Fibroblast of pulmonary artery (primary cell): ENCODE data around the gene PRKG1.

Experiments
- DNase-seq: peaks from one replicate; pipeline ENCODE4 v3.0.0-alpha.2; 2010; ENCODE audit warnings: low read depth
- H3K4me3 ChIP-seq: replicated peaks from 2 replicates; pipeline ENCODE4 v1.5.1; 2011; ENCODE audit warnings: low read depth, mild to moderate bottlenecking, control low read depth, low read length, moderate library complexity
- TF ChIP-seq, protein P1 (sequence below): IDR thresholded peaks from 2 replicates; pipeline ENCODE4 v1.5.1; 2011; ENCODE audit warnings: mild to moderate bottlenecking, control low read depth, low read length, inconsistent platforms; ENCODE audit errors: missing control alignments

Gene PRKG1

DNA sequence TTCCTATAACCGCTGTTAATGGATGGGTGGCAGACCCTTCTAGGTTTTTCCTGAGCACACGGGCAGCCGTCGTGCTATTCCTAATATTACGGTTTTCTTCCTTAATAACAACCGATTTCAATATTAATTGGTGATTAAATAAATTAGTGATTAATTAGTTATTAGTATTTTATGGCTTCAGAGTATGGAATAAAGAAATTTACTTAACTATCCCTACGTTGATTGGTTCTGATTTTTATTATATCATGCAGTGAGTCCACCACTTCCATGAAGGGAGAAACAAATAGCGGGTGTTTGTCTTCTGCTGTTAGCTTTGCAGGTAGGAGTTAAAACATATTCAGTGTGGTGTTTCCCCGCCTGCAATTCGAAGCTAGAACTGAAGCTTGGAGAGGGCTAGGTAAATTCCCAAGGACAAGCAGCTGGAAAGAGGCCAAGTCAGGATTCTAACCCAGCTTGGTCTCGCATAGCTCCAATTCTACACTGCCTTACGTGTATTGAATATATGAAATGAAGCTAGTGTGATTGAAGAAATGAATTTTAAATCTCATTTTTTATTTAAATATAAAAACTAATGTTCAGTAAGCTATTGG lies 626.0 kb downstream of the PRKG1 start:
- peak; percentile 76 for DNase-seq
- TF ChIP-seq, protein P1, sequence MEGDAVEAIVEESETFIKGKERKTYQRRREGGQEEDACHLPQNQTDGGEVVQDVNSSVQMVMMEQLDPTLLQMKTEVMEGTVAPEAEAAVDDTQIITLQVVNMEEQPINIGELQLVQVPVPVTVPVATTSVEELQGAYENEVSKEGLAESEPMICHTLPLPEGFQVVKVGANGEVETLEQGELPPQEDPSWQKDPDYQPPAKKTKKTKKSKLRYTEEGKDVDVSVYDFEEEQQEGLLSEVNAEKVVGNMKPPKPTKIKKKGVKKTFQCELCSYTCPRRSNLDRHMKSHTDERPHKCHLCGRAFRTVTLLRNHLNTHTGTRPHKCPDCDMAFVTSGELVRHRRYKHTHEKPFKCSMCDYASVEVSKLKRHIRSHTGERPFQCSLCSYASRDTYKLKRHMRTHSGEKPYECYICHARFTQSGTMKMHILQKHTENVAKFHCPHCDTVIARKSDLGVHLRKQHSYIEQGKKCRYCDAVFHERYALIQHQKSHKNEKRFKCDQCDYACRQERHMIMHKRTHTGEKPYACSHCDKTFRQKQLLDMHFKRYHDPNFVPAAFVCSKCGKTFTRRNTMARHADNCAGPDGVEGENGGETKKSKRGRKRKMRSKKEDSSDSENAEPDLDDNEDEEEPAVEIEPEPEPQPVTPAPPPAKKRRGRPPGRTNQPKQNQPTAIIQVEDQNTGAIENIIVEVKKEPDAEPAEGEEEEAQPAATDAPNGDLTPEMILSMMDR: no peak
- peak overlapping the region; percentile 95 for H3K4me3 ChIP-seq

DNA sequence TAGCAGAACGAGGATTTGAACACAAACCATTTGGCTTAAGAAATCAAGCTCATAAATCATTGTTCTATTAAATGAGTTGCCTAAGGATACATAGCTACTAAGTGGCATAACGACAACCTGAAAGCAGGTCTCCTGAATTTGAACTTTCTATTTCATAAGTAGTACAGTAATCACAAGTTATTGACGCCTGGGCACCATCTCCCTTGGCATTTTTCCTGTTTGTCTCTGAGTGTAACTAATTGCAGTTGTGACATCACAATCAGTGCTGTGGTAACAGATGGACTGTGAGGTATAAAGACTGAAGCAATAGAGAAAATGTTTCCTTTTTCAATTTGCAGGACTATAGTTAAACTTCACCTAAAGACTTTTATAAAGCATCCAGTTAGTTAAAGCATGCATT lies 631.5 kb downstream of the PRKG1 start:
- H3K4me3 ChIP-seq: no peak overlapping the region
- TF ChIP-seq, protein P1: no peak
- no peak for DNase-seq

DNA sequence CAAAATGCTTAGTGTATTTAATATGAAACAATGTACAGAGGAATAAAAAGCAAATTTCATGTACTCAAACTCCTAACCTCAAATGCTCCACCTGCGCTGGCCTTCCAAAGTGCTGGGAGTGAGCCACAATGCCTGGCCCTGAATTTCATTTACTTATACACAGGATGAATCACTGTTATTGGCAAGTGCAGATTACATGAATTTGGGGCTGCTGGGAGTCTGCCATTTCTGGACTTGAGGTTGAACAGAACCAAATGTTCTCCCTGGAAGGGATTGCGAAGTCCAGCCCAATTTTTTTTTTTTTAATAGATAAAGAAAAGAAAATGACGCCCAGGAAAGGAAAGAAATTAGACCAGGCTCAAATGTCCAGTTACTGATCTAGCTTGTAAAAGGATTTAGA lies 631.9 kb downstream of the PRKG1 start:
- TF ChIP-seq, protein P1: no peak
- H3K4me3 ChIP-seq: no peak overlapping the region
- DNase-seq: peak; percentile 92

DNA sequence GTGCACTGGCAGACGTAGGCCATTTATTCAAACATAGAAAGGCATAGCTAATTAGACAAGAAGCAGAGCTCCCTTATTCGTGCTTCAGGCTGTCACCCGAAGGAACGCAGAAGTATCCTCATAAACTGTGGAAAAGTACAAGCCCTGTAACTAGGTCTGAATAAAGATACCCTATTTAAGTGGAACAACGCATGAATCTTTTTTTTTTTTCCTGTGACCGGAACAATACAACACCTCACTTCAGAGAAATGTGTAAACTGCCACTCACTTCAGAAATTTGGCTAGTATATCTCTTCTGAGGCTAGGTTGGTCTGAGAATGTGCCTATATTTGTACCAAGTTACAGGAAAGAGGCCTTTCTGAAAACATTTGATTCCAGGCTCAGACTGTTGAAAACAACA lies 633.1 kb downstream of the PRKG1 start:
- no peak for DNase-seq
- H3K4me3 ChIP-seq: no peak overlapping the region
- TF ChIP-seq, protein P1: no peak

DNA sequence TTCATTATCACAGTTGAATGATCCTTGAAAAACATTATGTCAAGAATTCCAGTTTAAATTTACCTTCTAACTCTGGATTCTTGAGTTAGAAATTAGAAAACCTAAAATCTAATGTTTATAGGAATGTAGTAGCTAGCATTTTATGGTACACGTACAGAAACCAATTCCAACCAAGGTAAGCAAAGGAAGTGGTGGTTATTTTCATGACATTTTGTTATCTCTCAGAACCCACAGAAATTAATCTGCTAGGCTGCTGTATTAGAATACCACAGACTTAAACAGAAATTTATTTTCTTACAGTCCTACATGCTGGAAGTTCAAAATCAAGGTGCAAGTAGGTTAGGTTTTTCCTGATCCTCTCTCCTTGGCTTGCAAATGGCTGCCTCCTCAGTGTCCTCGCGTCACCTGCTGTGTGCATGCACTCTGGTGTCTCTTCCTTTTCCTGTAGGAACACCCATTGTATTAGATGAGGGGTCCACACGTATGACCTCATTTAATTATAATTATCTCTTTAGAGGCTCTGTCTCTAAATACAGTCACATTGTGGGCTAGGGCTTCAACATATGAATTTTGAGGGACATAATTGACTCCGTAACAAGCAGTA lies 633.6 kb downstream of the PRKG1 start:
- H3K4me3 ChIP-seq: no peak overlapping the region
- DNase-seq: no peak
- TF ChIP-seq, protein P1: no peak

DNA sequence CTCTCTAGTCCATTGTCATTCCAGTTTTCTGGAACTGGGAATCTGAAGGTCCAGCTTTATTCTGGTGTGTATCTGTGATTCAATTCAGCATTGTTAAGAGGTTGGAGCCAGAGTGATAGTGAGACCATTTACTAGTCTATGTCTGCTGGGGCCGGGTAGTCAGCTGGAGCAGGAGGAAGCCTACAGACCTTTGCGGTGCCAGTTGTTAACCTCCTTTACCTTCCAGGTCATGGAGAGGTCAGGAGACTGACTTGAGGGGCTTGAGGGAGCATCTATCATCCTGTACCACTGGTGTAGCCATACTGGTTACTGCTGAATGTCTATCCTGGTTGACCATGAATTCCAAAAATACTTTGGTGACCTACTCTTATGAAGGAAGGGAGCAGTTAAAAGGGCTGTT lies 634.3 kb downstream of the PRKG1 start:
- DNase-seq: no peak
- no peak overlapping the region for H3K4me3 ChIP-seq
- TF ChIP-seq, protein P1: no peak
